Esophagus squamous epithelium (tissue), 4 donors: ENCODE measurements around the gene SURF1.

Source experiments
- CTCF ChIP-seq, 6 experiments: fragments of 450-650 bp in 4 of 6; fragments of 200-600 bp in 2 of 6; sonication (generic) in 2 of 6; IDR thresholded peaks; one replicate each; pipeline ENCODE4 v1.5.1; 2016 to 2019; ENCODE audit warnings: antibody characterized with exemption in 6 of 6, mild to moderate bottlenecking in 4 of 6, moderate library complexity in 4 of 6
- POLR2A ChIP-seq, 4 donors: fragments of 450-650 bp; IDR thresholded peaks; one replicate each; pipeline ENCODE4 v1.6.1; 2017; ENCODE audit warnings: antibody characterized with exemption in 4 of 4, mild to moderate bottlenecking in 4 of 4, moderate library complexity in 3 of 4

- no peak for TF ChIP-seq CTCF (IDR thresholded peaks at IDR 0.05)
- TF ChIP-seq POLR2A (IDR thresholded peaks at IDR 0.05), result no peak
These were observed 46.4 kb upstream of the SURF1 start for GRCh38 chr9:133402689-133403088.
